ENCODE results near the gene SCUBE1. TPM values are rescaled to one million over a fixed set of nuclear protein-coding genes. Genes with fewer than 3 reads are reported as not detected.

Gene SCUBE1
- polyA plus RNA-seq, 1 experiment = not detected

DNA sequence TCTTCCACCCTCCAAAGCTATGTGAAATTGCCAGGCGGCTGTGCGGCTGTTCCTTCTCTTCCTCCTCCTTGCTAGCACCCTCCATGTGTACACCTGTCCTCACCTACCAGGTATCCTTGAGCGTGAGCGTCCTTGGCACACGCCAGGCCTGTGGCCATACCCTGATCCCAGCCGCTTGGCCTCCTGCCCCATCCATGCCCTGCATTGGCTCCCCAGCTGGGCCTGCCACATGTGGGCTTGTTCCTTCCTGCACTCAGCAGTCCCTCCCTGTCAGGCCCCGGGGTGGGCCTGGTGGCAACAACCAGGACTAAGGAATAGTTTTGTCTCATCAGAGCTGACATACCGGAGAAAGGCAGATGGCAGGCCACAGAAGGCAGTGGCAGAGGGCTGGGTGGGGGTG lies 40.0 kb downstream of the SCUBE1 start:
- TF ChIP-seq, protein P1, sequence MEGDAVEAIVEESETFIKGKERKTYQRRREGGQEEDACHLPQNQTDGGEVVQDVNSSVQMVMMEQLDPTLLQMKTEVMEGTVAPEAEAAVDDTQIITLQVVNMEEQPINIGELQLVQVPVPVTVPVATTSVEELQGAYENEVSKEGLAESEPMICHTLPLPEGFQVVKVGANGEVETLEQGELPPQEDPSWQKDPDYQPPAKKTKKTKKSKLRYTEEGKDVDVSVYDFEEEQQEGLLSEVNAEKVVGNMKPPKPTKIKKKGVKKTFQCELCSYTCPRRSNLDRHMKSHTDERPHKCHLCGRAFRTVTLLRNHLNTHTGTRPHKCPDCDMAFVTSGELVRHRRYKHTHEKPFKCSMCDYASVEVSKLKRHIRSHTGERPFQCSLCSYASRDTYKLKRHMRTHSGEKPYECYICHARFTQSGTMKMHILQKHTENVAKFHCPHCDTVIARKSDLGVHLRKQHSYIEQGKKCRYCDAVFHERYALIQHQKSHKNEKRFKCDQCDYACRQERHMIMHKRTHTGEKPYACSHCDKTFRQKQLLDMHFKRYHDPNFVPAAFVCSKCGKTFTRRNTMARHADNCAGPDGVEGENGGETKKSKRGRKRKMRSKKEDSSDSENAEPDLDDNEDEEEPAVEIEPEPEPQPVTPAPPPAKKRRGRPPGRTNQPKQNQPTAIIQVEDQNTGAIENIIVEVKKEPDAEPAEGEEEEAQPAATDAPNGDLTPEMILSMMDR (IDR thresholded peaks at IDR 0.05; ENCODE audit: insufficient read depth, low read depth, low read length) = no peak
- no peak for DNase-seq (ENCODE audit: low read depth)
- ChIA-PET CTCF (interaction anchor here (1.3 to 1.5 kb wide), 2 partner anchors 15 to 29 kb away, joined by 3 to 4 read pairs; no protein-coding TSS in a partner anchor), POLR2A (no interaction called here)
- Histone ChIP-seq H3K36me3 (ENCODE audit: control insufficient read depth, insufficient read depth, low read length) (no peaks in the 10 kb centered on the region), H3K27me3 (ENCODE audit: control insufficient read depth, insufficient read depth, low read length) (peaks cover 16% of the 10 kb centered on the region), H3K4me3 (ENCODE audit: low read depth, low read length) (no peak overlapping the region)

DNA sequence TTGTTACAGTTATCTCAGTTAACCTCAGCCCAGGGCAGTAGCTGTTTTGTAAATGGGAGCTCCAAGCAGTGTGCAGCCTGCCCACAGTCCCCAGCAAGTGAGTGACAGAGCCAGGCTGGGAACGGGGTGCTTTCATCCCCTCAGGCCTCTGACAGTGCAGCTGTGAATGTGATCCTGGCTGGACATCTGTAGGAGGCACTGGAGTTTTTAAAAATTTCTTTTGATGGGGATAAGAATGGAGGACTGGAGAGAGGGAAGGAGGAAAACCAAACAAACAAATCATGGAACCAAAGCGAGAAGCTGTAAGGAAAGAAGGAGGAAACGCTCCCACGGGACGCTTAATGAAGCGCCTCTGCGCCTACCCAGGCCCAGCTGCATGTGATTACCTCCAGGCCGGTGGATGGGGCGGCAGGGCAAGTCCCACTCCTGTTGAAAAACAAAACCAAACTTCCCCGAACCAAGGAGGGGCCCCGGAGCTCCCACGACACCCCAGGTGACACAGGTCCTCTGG lies 40.6 kb downstream of the SCUBE1 start:
- TF ChIP-seq, protein P1 (IDR thresholded peaks at IDR 0.05; ENCODE audit: insufficient read depth, low read depth, low read length) = no peak
- no peak for DNase-seq (ENCODE audit: low read depth)
- Histone ChIP-seq H3K27me3 (ENCODE audit: control insufficient read depth, insufficient read depth, low read length) (peaks cover 18% of the 10 kb centered on the region), H3K4me3 (ENCODE audit: low read depth, low read length) (no peak overlapping the region), H3K36me3 (ENCODE audit: control insufficient read depth, insufficient read depth, low read length) (no peaks in the 10 kb centered on the region)
- CTCF ChIA-PET = interaction anchor here (1.3 to 1.5 kb wide), 2 partner anchors 14 to 29 kb away, joined by 3 to 4 read pairs; no protein-coding TSS in a partner anchor
- POLR2A ChIA-PET = no interaction called here

DNA sequence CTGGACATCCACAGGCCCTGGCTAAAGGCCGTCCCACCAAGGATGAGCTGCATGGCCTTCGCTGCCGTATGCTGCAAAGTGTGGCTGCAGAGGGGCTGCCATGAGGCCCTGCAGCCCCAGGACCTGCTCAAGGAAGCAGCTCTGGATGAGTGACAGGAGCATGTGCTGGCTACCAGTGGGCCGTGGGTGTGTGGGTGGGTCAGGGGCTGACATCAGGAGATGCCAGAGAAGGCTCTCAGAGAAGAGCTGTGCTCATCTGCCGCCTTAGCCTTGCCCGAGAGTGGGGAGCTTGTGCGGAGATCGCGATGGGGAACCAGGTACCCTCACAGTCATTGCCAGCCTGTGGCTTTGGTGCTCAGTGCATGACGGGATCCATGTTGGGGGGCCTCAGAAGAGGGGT lies 41.3 kb downstream of the SCUBE1 start:
- H3K36me3 ChIP-seq (ENCODE audit: control insufficient read depth, insufficient read depth, low read length) = no peaks in the 10 kb centered on the region
- H3K4me3 ChIP-seq (ENCODE audit: low read depth, low read length) = no peak overlapping the region
- ChIA-PET POLR2A (no interaction called here), CTCF (interaction anchor here (1.3 to 2.0 kb wide), 3 partner anchors 10 to 32 kb away, joined by 3 to 6 read pairs (median 4); no protein-coding TSS in a partner anchor)
- no peak for DNase-seq (ENCODE audit: low read depth)
- peaks cover 24% of the 10 kb centered on the region for H3K27me3 ChIP-seq (ENCODE audit: control insufficient read depth, insufficient read depth, low read length)
- TF ChIP-seq, protein P1 (IDR thresholded peaks at IDR 0.05; ENCODE audit: insufficient read depth, low read depth, low read length) = no peak

DNA sequence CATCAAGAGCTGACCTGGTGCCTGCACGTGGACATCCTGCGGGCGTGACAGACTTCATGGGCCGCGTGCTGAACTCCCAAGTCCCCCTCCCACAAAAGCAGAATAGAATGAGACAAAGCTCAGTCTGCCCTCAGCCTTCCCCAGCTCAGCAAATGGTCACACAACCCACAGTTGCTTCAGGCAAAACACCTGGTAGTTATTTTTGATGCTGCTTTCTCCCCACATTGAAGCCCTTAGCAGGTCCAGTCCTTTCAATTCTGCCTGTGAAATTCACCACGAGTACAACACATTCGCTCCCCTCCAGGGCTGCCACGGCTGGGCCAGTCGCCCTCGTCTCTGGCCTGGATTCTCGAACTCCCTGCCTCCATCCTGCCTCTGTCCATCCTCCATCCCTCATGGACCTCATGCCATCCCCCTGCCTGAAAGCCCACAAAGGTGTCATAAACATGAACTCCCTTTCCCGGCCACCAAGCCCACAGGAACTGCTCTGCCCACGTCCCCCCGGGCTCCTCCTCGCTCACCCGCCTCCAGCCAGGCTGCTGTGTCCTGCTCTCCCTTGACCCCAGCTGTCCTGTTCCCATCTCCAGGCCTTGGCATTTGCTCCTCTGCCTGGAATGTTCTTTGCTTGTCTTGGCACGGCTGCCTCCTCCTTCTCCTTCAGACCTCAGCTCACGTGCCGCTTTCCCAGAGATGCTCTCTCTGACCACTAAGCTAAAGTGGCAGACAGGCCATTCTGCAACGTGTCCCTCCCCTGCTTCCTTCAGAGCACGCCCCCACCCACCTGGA lies 42.1 kb downstream of the SCUBE1 start:
- DNase-seq (ENCODE audit: low read depth) = no peak
- TF ChIP-seq, protein P1 (IDR thresholded peaks at IDR 0.05; ENCODE audit: insufficient read depth, low read depth, low read length) = no peak
- ChIA-PET POLR2A (no interaction called here), CTCF (interaction anchor here (1.3 to 2.0 kb wide), 2 partner anchors 9 to 31 kb away, joined by 3 to 6 read pairs; no protein-coding TSS in a partner anchor)
- peaks cover 22% of the 10 kb centered on the region for H3K27me3 ChIP-seq (ENCODE audit: control insufficient read depth, insufficient read depth, low read length)
- H3K4me3 ChIP-seq (ENCODE audit: low read depth, low read length) = no peak overlapping the region
- no peaks in the 10 kb centered on the region for H3K36me3 ChIP-seq (ENCODE audit: control insufficient read depth, insufficient read depth, low read length)

DNA sequence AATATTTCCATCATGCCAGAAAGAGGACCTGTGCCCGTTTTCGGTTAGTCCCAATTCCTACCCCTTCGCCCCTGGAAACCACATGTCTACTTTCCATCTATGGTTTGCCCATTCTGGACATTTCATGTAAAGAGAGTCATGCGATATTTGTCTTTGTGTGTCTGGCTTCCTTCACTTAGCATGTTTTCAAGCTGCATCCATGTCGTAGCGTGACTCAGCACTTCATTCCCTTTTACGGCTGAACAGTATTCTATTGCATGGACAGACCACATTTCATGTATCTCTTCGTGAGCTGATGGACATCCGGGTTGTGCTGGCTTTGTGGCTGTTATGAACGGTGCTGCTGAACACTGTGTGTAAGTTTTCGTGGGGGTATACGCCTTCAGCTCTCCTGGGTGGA lies 43.4 kb downstream of the SCUBE1 start:
- Histone ChIP-seq H3K36me3 (ENCODE audit: control insufficient read depth, insufficient read depth, low read length) (no peaks in the 10 kb centered on the region), H3K4me3 (ENCODE audit: low read depth, low read length) (no peak overlapping the region), H3K27me3 (ENCODE audit: control insufficient read depth, insufficient read depth, low read length) (peaks cover 22% of the 10 kb centered on the region)
- POLR2A ChIA-PET = no interaction called here
- TF ChIP-seq, protein P1 (IDR thresholded peaks at IDR 0.05; ENCODE audit: insufficient read depth, low read depth, low read length) = no peak
- CTCF ChIA-PET = interaction anchor here (0.8 kb wide), 1 partner anchor 47 kb away, joined by 4 read pairs; no protein-coding TSS in a partner anchor
- DNase-seq (ENCODE audit: low read depth) = no peak

All from BJ (cell line).